ENCODE data around the gene MYH6. TPM values are rescaled to one million over a fixed set of nuclear protein-coding genes. Genes with fewer than 3 reads are reported as not detected.

MYH6 gene
- total RNA-seq, 4 donors from 2014 or later, result not detected

DNA sequence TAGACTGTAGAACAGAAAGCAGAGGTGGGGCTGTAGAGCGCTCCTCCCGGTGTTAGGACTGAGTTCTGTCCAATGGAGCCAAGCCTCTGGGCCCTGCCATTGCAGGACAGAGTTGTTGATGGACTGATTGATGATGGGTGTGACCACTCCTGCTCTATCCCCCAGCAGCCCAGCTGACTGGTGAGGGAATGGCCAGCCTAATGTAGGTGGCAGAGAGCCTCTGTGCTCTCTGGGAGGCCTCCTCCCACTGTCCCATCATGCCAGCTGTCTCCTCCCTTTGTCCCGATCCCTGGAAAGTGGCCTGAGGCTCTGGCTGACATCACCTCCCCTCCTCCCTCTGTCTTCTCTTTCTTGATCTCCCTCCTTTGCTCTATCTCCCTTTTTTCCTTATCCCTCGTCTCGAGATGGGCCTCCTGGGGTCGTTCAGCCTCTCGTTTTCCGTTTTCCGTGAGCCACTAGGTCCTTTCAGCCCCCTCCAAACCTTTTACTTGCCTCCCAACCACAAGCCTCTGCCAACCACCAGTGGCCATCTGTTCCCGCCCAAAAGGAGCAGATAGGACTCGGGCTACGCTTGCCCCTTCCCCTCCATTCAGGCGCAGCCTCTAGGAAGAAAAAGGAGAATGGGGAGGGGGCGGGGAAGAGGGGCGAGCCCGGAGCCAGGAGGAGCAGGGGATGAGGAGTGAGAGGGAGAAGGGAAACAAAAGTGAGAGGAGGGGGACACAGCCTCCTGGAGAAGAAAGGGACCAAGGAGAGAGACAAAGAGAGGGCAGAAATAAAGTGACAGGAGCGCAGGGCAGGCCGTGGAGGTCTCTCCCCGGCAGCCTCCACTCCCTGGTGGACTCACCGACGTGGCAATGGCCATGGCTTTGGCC is 43.7 kb downstream of the MYH6 start:
- TF ChIP-seq, protein P1, sequence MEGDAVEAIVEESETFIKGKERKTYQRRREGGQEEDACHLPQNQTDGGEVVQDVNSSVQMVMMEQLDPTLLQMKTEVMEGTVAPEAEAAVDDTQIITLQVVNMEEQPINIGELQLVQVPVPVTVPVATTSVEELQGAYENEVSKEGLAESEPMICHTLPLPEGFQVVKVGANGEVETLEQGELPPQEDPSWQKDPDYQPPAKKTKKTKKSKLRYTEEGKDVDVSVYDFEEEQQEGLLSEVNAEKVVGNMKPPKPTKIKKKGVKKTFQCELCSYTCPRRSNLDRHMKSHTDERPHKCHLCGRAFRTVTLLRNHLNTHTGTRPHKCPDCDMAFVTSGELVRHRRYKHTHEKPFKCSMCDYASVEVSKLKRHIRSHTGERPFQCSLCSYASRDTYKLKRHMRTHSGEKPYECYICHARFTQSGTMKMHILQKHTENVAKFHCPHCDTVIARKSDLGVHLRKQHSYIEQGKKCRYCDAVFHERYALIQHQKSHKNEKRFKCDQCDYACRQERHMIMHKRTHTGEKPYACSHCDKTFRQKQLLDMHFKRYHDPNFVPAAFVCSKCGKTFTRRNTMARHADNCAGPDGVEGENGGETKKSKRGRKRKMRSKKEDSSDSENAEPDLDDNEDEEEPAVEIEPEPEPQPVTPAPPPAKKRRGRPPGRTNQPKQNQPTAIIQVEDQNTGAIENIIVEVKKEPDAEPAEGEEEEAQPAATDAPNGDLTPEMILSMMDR (IDR thresholded peaks at IDR 0.05; ENCODE audit: low read depth), result no peak

DNA sequence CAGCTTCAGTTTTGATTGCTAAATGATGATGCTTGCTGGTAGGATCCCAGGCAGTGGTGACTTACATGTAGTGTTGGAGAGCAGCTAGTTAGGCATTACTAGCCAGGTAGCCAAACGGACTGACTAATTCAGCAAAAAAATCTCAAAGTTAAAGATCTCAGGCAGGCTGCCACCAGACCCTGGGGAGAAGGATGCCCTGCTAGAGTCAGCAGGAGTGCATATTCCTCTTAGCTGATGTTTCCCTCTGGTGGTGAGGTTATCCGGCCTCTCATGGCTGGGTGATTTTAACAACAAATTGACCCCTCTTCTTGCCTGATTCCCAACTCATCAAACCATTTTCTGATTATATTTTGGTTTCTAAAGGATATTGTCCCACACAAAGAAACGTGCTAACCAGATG is 45.9 kb downstream of the MYH6 start:
- TF ChIP-seq, protein P1 (IDR thresholded peaks at IDR 0.05; ENCODE audit: low read depth), result no peak

DNA sequence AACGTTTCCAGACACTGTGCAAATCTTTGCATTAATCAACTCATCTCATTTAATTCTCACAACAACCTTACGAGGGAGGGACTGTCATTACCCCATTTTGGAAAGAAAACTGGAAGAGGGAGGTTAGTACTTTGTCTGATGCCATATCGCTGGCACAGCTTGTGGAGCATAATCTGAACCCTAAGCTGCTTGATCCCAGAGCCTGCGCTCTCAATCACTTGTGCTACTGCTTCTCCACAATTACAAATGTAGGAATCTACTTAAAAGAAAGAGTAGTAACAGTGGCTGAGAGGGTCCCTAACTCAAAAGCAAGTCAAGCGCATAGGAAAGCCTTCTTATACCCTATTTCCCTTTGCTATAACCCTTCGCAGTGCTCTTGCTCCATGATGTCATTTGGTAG is 46.3 kb downstream of the MYH6 start:
- TF ChIP-seq, protein P1 (IDR thresholded peaks at IDR 0.05; ENCODE audit: low read depth), result no peak

DNA sequence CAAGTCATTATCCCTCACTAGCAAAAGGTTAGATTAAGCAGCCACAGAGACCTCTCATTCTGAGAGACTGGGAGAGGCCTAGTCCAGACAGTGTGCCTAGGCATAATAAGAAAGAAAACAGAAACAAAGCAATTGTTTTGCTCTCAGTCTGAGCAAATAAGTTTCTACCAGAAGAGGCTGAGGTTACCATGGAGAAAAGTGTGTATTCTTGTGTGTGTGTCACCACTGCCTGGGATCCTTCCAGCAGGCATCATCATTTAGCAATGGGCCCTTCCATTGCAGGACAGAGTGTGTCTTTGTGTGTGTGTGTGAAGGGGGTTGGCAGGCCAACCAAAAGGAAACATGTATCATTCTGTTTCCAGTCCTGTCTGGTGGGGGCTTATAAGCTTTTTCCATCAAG is 46.8 kb downstream of the MYH6 start:
- TF ChIP-seq, protein P1 (IDR thresholded peaks at IDR 0.05; ENCODE audit: low read depth), result no peak

DNA sequence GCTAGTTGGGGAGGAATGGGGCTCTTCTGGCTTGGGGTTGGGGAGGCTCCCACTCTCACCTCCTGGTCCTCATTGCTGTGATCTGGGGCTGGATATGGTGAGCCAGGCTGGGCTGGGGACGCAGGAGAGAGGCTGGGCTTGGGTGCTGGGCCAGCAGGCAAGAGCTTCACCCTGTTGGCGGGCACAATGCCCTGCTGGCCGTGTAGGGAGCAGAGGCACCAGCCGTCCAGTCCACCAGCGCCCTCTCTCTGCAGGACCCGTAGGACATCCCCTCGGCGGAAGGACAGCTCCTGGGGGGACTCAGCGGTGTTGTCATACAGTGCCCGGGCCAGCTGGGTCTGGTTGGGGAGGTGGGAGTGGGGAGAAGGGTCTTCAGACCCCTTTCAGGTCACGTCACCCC is 47.6 kb downstream of the MYH6 start:
- TF ChIP-seq, protein P1 (IDR thresholded peaks at IDR 0.05; ENCODE audit: low read depth), result no peak

DNA sequence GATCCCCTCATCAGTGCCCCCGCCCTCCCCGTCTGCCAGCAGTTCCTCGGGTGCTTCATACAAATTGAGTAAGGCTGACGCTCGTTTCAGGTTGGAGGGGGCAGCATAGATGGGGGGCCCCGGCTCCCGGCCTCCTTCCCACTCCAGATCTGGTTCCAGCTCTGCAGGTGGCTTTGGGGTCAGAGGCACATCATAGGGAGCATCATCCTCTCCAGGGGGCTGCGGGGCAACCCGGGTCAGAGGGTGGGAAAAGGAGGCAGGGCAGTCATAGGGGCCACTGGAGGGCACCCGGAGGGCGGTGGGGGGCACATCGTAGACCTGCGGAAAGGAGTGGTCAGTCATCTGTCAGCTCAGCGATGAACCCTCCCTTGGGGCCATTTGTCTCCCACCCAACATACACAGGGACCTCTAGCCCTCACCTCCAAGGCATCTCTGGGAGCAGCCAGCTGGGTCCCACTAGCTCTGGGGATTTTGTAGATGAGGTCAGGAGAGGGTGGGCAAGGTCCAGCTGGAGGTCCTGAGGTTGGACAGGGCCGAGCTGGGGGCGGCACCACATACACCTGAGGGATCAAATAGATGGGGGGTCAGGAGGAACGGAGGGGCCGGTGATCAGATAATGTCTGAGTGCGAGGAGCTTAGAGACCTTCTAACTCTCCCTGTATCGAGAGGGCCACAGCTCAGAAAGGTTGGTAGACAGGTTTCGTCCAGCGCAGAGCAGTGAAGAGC is 48.2 kb downstream of the MYH6 start:
- TF ChIP-seq, protein P1 (IDR thresholded peaks at IDR 0.05; ENCODE audit: low read depth), result no peak

DNA sequence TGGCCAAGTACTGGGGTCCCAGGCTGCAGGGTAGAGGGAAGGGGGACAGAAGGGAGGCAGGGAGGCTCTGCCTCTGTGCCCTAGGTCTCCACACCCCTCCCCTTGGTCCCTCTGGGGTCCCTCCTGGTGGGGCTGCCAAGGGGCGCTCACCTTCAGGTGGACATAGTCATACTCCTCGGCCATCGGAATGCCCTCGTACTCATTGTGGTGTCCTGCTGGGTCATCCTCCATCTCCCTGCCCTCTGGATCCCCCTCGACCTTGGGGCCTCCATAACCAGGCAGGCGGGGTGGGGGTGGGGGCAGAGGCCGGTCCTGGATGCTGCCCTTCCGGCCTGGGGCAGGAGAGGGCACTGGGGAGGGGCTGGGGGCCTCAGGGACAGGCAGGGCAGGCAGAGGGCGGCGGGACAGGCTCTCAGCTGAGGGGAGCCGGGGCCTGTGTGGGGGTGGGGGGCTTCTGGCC is 48.9 kb downstream of the MYH6 start:
- TF ChIP-seq, protein P1 (IDR thresholded peaks at IDR 0.05; ENCODE audit: low read depth), result no peak
